ENCODE results near the gene NFE2.

The NFE2 gene

GRCh38 chr12:54246011-54246641, 54.7 kb downstream of the NFE2 start:
- no peak for DNase-seq

All from NCI-H524 (cell line).